Erythroblast (primary cell): ENCODE data around the gene MOB1B.

Experiments
- GATA1 ChIP-seq: IDR thresholded peaks from 2 replicates; pipeline ENCODE4 v1.6.1; 2011; ENCODE audit warnings: low read depth, mild to moderate bottlenecking, control low read depth, low read length, moderate library complexity
- POLR2A ChIP-seq: IDR thresholded peaks from 2 replicates; pipeline ENCODE4 v1.6.1; 2011; ENCODE audit warnings: mild to moderate bottlenecking, low read length

DNA sequence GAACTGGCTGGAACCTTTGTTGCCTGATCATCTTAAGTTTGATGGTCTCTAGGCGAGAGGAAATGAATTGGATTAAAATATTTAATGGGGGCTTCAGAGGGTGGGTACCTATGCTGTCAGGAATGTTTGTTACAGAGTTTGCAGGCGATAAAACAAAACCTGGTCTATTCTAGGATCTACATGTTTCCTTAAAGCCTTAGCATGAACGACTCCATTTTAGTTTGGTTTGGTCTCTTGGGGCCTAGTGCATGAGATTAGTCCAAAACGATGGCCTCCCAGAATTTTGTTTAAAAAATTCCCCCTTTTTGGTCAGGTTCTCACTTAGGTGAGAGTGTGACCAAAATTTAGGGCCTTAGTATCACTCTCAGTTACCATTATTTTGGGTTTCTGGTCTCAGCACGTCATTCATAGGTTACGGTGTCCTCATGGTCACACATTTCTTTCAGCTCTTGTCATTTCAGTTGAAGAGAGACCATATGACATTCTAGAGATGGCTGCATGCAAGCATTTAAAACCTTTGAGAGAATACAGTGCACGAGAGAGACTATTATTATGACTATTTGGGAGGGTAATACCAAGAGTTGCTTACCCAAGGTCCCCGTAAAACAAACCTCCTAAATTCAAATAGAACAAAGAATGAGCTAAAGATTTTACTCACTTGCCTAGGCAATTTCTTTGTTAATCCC lies 13.8 kb downstream of the MOB1B start:
- TF ChIP-seq POLR2A (no peak), GATA1 (no peak)
